ENCODE data around the gene APH1A. TPM values are rescaled to one million over a fixed set of nuclear protein-coding genes. Genes with fewer than 3 reads are reported as not detected.

The APH1A gene
- total RNA-seq, 2 experiments from 2014 or later, result 83.7 to 87.4 TPM

GRCh38 chr1:150288822-150289221, 20.0 kb upstream of the APH1A start:
- no peak overlapping the region for H3K27ac Mint-ChIP-seq
- CTCF ChIA-PET, result interaction anchor here (1.3 kb wide), 1 partner anchor 9 kb away, joined by 3 read pairs; no protein-coding TSS in a partner anchor
- H3K27me3 Mint-ChIP-seq, result no peaks in the 10 kb centered on the region
- no peaks in the 10 kb centered on the region for H3K9me3 Mint-ChIP-seq
- no peaks in the 10 kb centered on the region for H3K36me3 Mint-ChIP-seq (ENCODE audit: low read depth)
- no peak for TF ChIP-seq CTCF (IDR thresholded peaks at IDR 0.05)
- POLR2A ChIA-PET, result interaction anchor here (0.6 kb wide), 1 partner anchor 15 kb away, joined by 4 read pairs; no protein-coding TSS in a partner anchor
- intact Hi-C loops (cut with micrococcal nuclease), result no loop called here
- no peak for DNase-seq
- no peak overlapping the region for H3K4me3 Mint-ChIP-seq
- H3K4me1 Mint-ChIP-seq (ENCODE audit: low read depth), result peaks cover 4% of the 10 kb centered on the region
- no peak for ATAC-seq

- no peaks in the 10 kb centered on the region for H3K36me3 Mint-ChIP-seq (ENCODE audit: low read depth)
- no peak overlapping the region for H3K27ac Mint-ChIP-seq
- DNase-seq (no peak), ATAC-seq (no peak)
- POLR2A ChIA-PET, result interaction anchor here (0.6 to 1.6 kb wide), 2 partner anchors 15 to 33 kb away, joined by 4 read pairs; no protein-coding TSS in a partner anchor
- intact Hi-C loops (cut with micrococcal nuclease), result no loop called here
- H3K27me3 Mint-ChIP-seq, result no peaks in the 10 kb centered on the region
- H3K4me3 Mint-ChIP-seq, result no peak overlapping the region
- peaks cover 4% of the 10 kb centered on the region for H3K4me1 Mint-ChIP-seq (ENCODE audit: low read depth)
- CTCF ChIA-PET, result interaction anchor here (1.0 to 1.3 kb wide), 2 partner anchors 8 to 26 kb away, joined by 3 read pairs; no protein-coding TSS in a partner anchor
- H3K9me3 Mint-ChIP-seq, result no peaks in the 10 kb centered on the region
- TF ChIP-seq CTCF (IDR thresholded peaks at IDR 0.05), result no peak
Measured at GRCh38 chr1:150288382-150288781, 19.6 kb upstream of the APH1A start.

- no peaks in the 10 kb centered on the region for H3K27me3 Mint-ChIP-seq
- H3K4me3 Mint-ChIP-seq, result peak overlapping the region; percentile 80
- peaks cover 21% of the 10 kb centered on the region for H3K4me1 Mint-ChIP-seq (ENCODE audit: low read depth)
- peaks cover 2% of the 10 kb centered on the region for H3K9me3 Mint-ChIP-seq
- ATAC-seq, result no peak
- H3K36me3 Mint-ChIP-seq (ENCODE audit: low read depth), result peaks cover 2% of the 10 kb centered on the region
- POLR2A ChIA-PET, result interaction anchor here (0.6 kb wide), 1 partner anchor 14 kb away, joined by 3 read pairs; no protein-coding TSS in a partner anchor
- intact Hi-C loops (cut with micrococcal nuclease), result no loop called here
- H3K27ac Mint-ChIP-seq, result no peak overlapping the region
- CTCF ChIA-PET, result interaction anchor here (1.8 kb wide), 1 partner anchor 28 kb away, joined by 11 read pairs; no protein-coding TSS in a partner anchor
- no peak for TF ChIP-seq CTCF (IDR thresholded peaks at IDR 0.05)
- DNase-seq, result no peak
Measured at GRCh38 chr1:150283260-150283659, 14.4 kb upstream of the APH1A start.

- TF ChIP-seq CTCF (IDR thresholded peaks at IDR 0.05), result no peak
- intact Hi-C loops (cut with micrococcal nuclease), result no loop called here
- no peaks in the 10 kb centered on the region for H3K27me3 Mint-ChIP-seq
- peaks cover 2% of the 10 kb centered on the region for H3K36me3 Mint-ChIP-seq (ENCODE audit: low read depth)
- no peak for ATAC-seq
- H3K4me3 Mint-ChIP-seq, result peak overlapping the region; percentile 80
- peak overlapping the region; percentile 30 for H3K27ac Mint-ChIP-seq
- no peak for DNase-seq
- ChIA-PET POLR2A (interaction anchor here (0.6 kb wide), 1 partner anchor 70 kb away, joined by 3 read pairs; no protein-coding TSS in a partner anchor), CTCF (interaction anchor here (0.6 to 1.8 kb wide), 3 partner anchors 27 to 40 kb away, joined by 3 to 11 read pairs (median 4); no protein-coding TSS in a partner anchor)
- peaks cover 21% of the 10 kb centered on the region for H3K4me1 Mint-ChIP-seq (ENCODE audit: low read depth)
- peaks cover 2% of the 10 kb centered on the region for H3K9me3 Mint-ChIP-seq
Measured at GRCh38 chr1:150282558-150282958, 13.7 kb upstream of the APH1A start.

All from activated CD8-positive, alpha-beta T cell treated with anti-CD3 and anti-CD28 coated beads for 36 hours (primary cell).